DMS 273 (cell line): ENCODE measurements around the gene ZNF121.
A peak's percentile ranks its signal among the peaks of the same experiment; 100 is the strongest.

ENCODE experiments used
- DNase-seq: peaks from one replicate; lab custom pipeline; 2025; ENCODE audit not compliant: unreplicated experiment; lab: John Stamatoyannopoulos, UW

ZNF121 gene

DNA sequence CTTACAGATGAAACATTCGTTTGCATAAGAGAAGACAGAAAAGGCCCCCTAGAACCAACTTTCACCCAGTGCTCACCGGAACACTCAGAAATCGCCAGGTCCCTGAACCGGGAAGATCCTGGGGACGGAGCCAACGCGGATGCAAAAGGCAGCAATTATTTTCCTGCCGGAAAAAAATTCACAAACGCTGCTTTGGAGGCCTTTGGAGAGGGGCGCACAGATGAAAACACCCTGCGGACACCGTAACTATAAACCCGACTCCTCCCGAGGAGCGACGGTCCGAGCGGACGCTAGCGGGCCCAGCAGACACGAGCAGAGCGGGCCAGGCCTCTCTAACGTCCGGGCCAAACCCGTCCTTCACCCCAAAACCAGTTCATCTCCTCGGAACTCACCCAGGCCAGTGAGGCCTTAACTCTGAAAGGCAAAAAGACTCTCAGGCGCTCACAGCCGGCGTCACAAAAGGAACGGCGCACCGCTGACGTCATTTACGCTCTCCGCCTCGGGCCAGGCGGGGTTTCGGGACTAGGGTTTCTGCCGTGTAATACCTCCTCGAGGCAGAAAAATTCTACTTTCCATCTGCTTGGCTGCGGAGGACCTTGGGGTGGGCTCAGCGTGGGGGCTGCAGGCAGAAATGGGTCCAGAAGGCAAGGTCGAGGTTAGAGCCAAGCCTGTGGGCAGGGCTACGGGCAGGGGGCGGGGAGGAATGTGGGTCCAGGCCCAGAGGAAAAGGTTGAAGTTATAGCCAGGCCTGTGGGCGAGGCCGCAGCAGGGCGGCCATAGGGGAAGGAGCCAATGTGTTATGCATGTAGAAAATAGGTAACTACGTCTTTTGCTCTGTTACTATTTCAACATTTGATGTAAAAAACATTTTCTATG, 45.9 kb downstream of the ZNF121 start, which contains the start of gene ZNF426:
Gene ZNF426 (minus strand): TSS at position 463 of the 876 bp plus-strand sequence. CDS start 2,413 bp downstream, outside the sequence.
- peak; percentile 95 for DNase-seq

- DNase-seq, result no peak
These were observed 48.4 kb downstream of the ZNF121 start for GRCh38 chr19:9535934-9536333.

- no peak for DNase-seq
These were observed 52.4 kb downstream of the ZNF121 start for GRCh38 chr19:9531933-9532332.

- peak; percentile 22 for DNase-seq
These were observed 55.5 kb downstream of the ZNF121 start for GRCh38 chr19:9528757-9529336.

- DNase-seq, result peak; percentile 14
These were observed 60.3 kb downstream of the ZNF121 start for GRCh38 chr19:9523885-9524474.
